K562 (cell line): ENCODE results near the gene IL23A. TPM values are rescaled to one million over a fixed set of nuclear protein-coding genes. Genes with fewer than 3 reads are reported as not detected.

Source experiments
- BRD4 ChIP-seq: fragments of 200-600 bp; sonication (generic); IDR thresholded peaks from 2 replicates; pipeline ENCODE4 v1.6.1; 2017; ENCODE audit warnings: inconsistent platforms
- CC2D1A ChIP-seq: fragments of 450-650 bp; IDR thresholded peaks from 2 replicates; pipeline ENCODE4 v1.6.1; 2017; ENCODE audit warnings: mild to moderate bottlenecking
- HDAC2 ChIP-seq: fragments of 450-650 bp; IDR thresholded peaks from 2 replicates; pipeline ENCODE4 v1.6.1; 2016; ENCODE audit warnings: mild to moderate bottlenecking
- HDAC8 ChIP-seq: fragments of 450-650 bp; IDR thresholded peaks from 2 replicates; pipeline ENCODE4 v1.6.1; 2016; ENCODE audit warnings: mild to moderate bottlenecking, missing genetic modification characterization, moderate library complexity, missing compliant biosample characterization
- NKRF ChIP-seq: fragments of 450-650 bp; IDR thresholded peaks from 2 replicates; pipeline ENCODE4 v1.6.1; 2016; ENCODE audit warnings: borderline replicate concordance
- NR2C2 ChIP-seq, 2 experiments: fragments of 200-800 bp in 1 of 2; sonication (Bioruptor generic) in 1 of 2; sonication (generic) in 1 of 2; formaldehyde crosslinking in 1 of 2; IDR thresholded peaks; 2 replicates each; pipeline versions ENCODE4 v1.6.1 to v1.8.0; 2016 to 2022; ENCODE audit warnings: mild to moderate bottlenecking in 1 of 2, missing compliant biosample characterization in 1 of 2, missing genetic modification characterization in 1 of 2, missing genetic modification reagents in 1 of 2
- POLR2B ChIP-seq: fragments of 450-650 bp; IDR thresholded peaks from 2 replicates; pipeline ENCODE4 v1.6.1; 2018; ENCODE audit warnings: low read depth; ENCODE audit not compliant: partially characterized antibody
- REST ChIP-seq, 2 experiments: fragments of 450-650 bp; formaldehyde crosslinking in 1 of 2; IDR thresholded peaks; 2 replicates each; pipeline versions ENCODE4 v1.4.0 to v1.6.1; 2014 to 2020; ENCODE audit warnings: mild to moderate bottlenecking in 2 of 2, borderline replicate concordance in 1 of 2, low read depth in 1 of 2
- SIX5 ChIP-seq, 2 experiments: IDR thresholded peaks; 2 replicates each; pipeline ENCODE4 v1.6.1; 2011; ENCODE audit warnings: low read length in 2 of 2, borderline replicate concordance in 1 of 2, low read depth in 1 of 2, mild to moderate bottlenecking in 1 of 2, moderate library complexity in 1 of 2; ENCODE audit not compliant: insufficient read depth in 1 of 2
- SMARCE1 ChIP-seq: fragments of 450-650 bp; IDR thresholded peaks from 2 replicates; pipeline ENCODE4 v1.7.1; 2016; ENCODE audit warnings: mild to moderate bottlenecking
- TEAD4 ChIP-seq, 2 experiments: sonication (generic) in 1 of 2; formaldehyde crosslinking in 1 of 2; IDR thresholded peaks; 2 replicates each; pipeline versions ENCODE4 v1.6.1 to v1.8.0; 2012 to 2022; ENCODE audit warnings: borderline replicate concordance in 1 of 2, inconsistent platforms in 1 of 2, low read length in 1 of 2, mild to moderate bottlenecking in 1 of 2, missing genetic modification reagents in 1 of 2
- ZHX1 ChIP-seq: fragments of 150-350 bp; conservative IDR thresholded peaks from 2 replicates; pipeline ENCODE4 v1.6.1; 2014; ENCODE audit warnings: low read length
- polyA plus RNA-seq, 8 experiments: library from polyadenylated mRNA; depleted of rRNA in 4 of 8; stranded (reverse) in 5 of 8; unstranded in 3 of 8; fragments of >200 nt; fragmentation: Nextera tagmentation in 2 of 8; fragmentation: Illumina TruSeq in 1 of 8; extraction: Ambion mirVana in 2 of 8; extraction: Trizol in 1 of 8; gene quantifications; 2 replicates each; pipeline versions ENCODE4 v1.2.1 to v1.2.3, GENCODE V29; 2011 to 2014; ENCODE audit warnings: inconsistent platforms in 1 of 8, missing spikeins in 1 of 8
- total RNA-seq, 7 experiments: library from RNA; depleted of rRNA in 6 of 7; stranded (reverse); fragments of >200 nt in 6 of 7; fragmentation: Illumina TruSeq in 2 of 7; extraction: Trizol in 2 of 7; gene quantifications; 2 replicates each; pipeline versions ENCODE4 v1.2.1 to v1.2.3, GENCODE V29; 2011 to 2021; ENCODE audit warnings: low replicate concordance in 1 of 7

IL23A gene
- total and polyA plus RNA-seq, 9 of the 15 experiments (the other 6 are each of a cell fraction or from before 2014, with no cell fraction given), result 4.4 to 37.2 (median 9.6) TPM

GRCh38 chr12:56315622-56316473, 22.8 kb upstream of the IL23A start, which contains the start of gene CNPY2 (continued):
- no peak for TF ChIP-seq HDAC8 (tag)
- peak; percentile 90 for TF ChIP-seq REST (IDR thresholded peaks at IDR 0.05; ENCODE audit: borderline replicate concordance)
- TF ChIP-seq REST (CRISPR knock-in tag; IDR thresholded peaks at IDR 0.05; ENCODE audit: low read depth), result 0 out of 2 replicates have a peak, but pooled peaks have one; percentile 44
- TF ChIP-seq CC2D1A, result 0 out of 2 replicates have a peak, but pooled peaks have one; percentile 37
- TF ChIP-seq SMARCE1, result peak; percentile 18; the same call in 1 of the 2 replicates
- TF ChIP-seq ZHX1, result 0 out of 2 replicates have a peak, but pooled peaks have one; percentile 46
- TF ChIP-seq SIX5 (IDR thresholded peaks at IDR 0.05; ENCODE audit: borderline replicate concordance in 1 of 2, insufficient read depth in 1 of 2, low read depth in 1 of 2, low read length in 2 of 2), result peak; percentile 96 to 97
- peak; percentile 65 for TF ChIP-seq POLR2B
- TF ChIP-seq BRD4, result no peak
- TF ChIP-seq TEAD4 (IDR thresholded peaks at IDR 0.05; ENCODE audit: low read length), result no peak
- TF ChIP-seq TEAD4 (CRISPR knock-in tag; IDR thresholded peaks at IDR 0.05; ENCODE audit: borderline replicate concordance), result no peak
- peak; percentile 73 for TF ChIP-seq NKRF
- TF ChIP-seq HDAC2, result peak; percentile 60; the same call in 1 of the 2 replicates
- TF ChIP-seq NR2C2 (CRISPR knock-in tag; IDR thresholded peaks at IDR 0.05), result peak; percentile 83
- TF ChIP-seq NR2C2 (tag; IDR thresholded peaks at IDR 0.05), result peak; percentile 95
